Colonic mucosa (tissue), 4 donors: ENCODE results near the gene APOM. TPM values are rescaled to one million over a fixed set of nuclear protein-coding genes. Genes with fewer than 3 reads are reported as not detected.

Source experiments
- DNase-seq: peaks from one replicate; pipeline ENCODE4 v3.0.0-alpha.2; 2020
- H3K27ac ChIP-seq: fragments of 200-600 bp; one replicate; pipeline ENCODE4 v1.8.0; 2021
- H3K27me3 ChIP-seq: fragments of 200-600 bp; one replicate; pipeline ENCODE4 v1.8.0; 2021
- H3K36me3 ChIP-seq: fragments of 200-600 bp; one replicate; pipeline ENCODE4 v1.8.0; 2021
- H3K4me1 ChIP-seq: fragments of 200-600 bp; one replicate; pipeline ENCODE4 v1.8.0; 2021; ENCODE audit warnings: mild to moderate bottlenecking
- H3K4me3 ChIP-seq: fragments of 200-600 bp; one replicate; pipeline ENCODE4 v1.8.0; 2021
- H3K9ac ChIP-seq, 2 donors: one replicate each; pipeline ENCODE4 v1.7.0; 2013; ENCODE audit warnings: control low read depth in 2 of 2, low read depth in 2 of 2, low read length in 2 of 2
- H3K9me3 ChIP-seq: fragments of 200-600 bp; one replicate; pipeline ENCODE4 v1.8.0; 2021
- intact Hi-C: fragments of 100-400 bp; cut with DNase I; formaldehyde crosslinking; loops from one replicate; pipeline ENCODE4 v1.14.1; 2022
- total RNA-seq, 2 donors: library from RNA; stranded (reverse); fragmentation: NEBNext Ultra II Directional in 1 of 2; extraction: Animal tissue kit (Norgen Biotek cat#: 25700) in 1 of 2; gene quantifications; one replicate each; pipeline ENCODE4 v1.2.1, GENCODE V29; 2021
- TF ChIP-seq, protein P1 (sequence below): fragments of 200-600 bp; IDR thresholded peaks from one replicate; pipeline ENCODE4 v1.8.0; 2022; ENCODE audit warnings: antibody characterized with exemption, mild to moderate bottlenecking
- donor health status: healthy.
- donor health status: DM: no; HTN: no; CAD: no.
- donor health status: DM: no; HTN: no; CAD: no.

Gene APOM
- total RNA-seq, 2 donors from 2014 or later: 1.6 to 2.4 TPM

DNA sequence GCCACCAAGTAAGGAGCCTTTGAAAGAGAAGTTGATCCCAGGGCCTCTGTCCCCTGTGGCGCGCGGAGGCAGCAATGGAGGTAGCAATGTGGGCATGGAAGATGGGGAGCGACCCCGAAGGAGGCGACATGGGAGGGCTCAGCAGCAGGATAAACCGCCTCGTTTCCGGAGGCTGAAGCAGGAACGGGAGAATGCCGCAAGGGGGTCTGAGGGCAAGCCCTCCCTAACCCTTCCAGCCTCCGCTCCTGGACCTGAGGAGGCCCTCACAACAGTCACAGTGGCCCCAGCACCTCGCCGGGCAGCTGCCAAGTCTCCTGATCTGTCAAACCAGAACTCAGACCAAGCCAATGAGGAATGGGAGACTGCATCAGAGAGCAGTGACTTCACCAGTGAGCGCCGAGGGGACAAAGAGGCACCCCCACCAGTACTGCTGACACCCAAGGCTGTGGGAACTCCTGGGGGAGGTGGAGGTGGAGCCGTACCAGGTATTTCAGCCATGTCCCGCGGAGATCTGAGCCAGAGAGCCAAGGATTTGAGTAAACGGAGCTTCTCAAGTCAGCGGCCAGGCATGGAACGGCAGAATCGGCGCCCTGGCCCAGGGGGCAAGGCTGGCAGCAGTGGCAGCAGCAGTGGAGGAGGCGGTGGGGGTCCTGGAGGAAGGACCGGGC, 23.3 kb upstream of the APOM start:
- no peaks in the 10 kb centered on the region for H3K9me3 ChIP-seq
- no peak overlapping the region for H3K9ac ChIP-seq
- H3K36me3 ChIP-seq: peaks cover 46% of the 10 kb centered on the region
- TF ChIP-seq, protein P1, sequence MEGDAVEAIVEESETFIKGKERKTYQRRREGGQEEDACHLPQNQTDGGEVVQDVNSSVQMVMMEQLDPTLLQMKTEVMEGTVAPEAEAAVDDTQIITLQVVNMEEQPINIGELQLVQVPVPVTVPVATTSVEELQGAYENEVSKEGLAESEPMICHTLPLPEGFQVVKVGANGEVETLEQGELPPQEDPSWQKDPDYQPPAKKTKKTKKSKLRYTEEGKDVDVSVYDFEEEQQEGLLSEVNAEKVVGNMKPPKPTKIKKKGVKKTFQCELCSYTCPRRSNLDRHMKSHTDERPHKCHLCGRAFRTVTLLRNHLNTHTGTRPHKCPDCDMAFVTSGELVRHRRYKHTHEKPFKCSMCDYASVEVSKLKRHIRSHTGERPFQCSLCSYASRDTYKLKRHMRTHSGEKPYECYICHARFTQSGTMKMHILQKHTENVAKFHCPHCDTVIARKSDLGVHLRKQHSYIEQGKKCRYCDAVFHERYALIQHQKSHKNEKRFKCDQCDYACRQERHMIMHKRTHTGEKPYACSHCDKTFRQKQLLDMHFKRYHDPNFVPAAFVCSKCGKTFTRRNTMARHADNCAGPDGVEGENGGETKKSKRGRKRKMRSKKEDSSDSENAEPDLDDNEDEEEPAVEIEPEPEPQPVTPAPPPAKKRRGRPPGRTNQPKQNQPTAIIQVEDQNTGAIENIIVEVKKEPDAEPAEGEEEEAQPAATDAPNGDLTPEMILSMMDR: no peak
- intact Hi-C loops: no loop called here
- no peaks in the 10 kb centered on the region for H3K4me1 ChIP-seq
- H3K27ac ChIP-seq: no peak overlapping the region
- DNase-seq: no peak
- no peaks in the 10 kb centered on the region for H3K27me3 ChIP-seq
- no peak overlapping the region for H3K4me3 ChIP-seq

DNA sequence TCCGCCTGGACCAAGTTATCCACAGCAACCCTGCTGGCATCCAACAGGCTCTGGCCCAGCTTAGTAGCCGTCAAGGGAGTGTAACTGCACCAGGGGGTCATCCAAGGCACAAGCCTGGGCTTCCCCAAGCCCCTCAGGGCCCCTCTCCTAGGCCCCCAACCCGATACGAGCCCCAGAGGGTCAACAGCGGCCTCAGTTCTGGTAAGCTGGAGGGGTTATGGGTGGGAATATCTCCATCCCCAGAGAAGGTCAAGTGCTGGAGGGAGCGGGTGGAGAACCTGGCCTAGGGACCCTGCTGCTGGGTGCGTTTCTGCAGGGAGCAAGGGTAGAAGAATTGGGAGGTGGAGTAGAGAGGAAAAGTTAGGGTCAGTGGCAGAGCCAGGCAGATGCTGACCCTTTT, 22.2 kb upstream of the APOM start:
- Histone ChIP-seq H3K4me1 (no peaks in the 10 kb centered on the region), H3K36me3 (peaks cover 36% of the 10 kb centered on the region), H3K4me3 (no peak overlapping the region), H3K9ac (no peak overlapping the region), H3K27ac (no peak overlapping the region), H3K27me3 (no peaks in the 10 kb centered on the region), H3K9me3 (no peaks in the 10 kb centered on the region)
- DNase-seq: no peak
- intact Hi-C loops: no loop called here
- TF ChIP-seq, protein P1: no peak

DNA sequence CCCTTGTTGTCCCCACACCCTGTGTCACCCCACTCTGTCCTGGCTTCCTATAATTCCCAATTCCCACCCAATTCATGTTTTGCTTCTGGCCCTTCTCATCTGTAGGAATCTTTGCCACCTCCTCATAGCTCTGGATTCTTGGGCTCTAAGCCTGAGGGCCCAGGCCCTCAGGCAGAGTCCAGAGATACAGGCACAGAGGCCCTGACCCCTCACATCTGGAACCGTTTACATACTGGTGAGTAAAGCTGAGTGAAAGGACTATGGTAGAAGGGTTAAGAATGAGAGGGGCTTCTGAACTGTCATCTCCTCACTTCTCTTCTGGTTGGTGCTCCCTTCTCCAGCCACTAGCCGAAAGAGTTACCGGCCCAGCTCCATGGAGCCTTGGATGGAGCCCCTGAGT, 21.6 kb upstream of the APOM start:
- Histone ChIP-seq H3K27ac (no peak overlapping the region), H3K36me3 (peaks cover 33% of the 10 kb centered on the region), H3K27me3 (no peaks in the 10 kb centered on the region), H3K4me3 (no peak overlapping the region), H3K4me1 (no peaks in the 10 kb centered on the region), H3K9ac (no peak overlapping the region), H3K9me3 (no peaks in the 10 kb centered on the region)
- intact Hi-C loops: no loop called here
- no peak for DNase-seq
- TF ChIP-seq, protein P1: no peak

DNA sequence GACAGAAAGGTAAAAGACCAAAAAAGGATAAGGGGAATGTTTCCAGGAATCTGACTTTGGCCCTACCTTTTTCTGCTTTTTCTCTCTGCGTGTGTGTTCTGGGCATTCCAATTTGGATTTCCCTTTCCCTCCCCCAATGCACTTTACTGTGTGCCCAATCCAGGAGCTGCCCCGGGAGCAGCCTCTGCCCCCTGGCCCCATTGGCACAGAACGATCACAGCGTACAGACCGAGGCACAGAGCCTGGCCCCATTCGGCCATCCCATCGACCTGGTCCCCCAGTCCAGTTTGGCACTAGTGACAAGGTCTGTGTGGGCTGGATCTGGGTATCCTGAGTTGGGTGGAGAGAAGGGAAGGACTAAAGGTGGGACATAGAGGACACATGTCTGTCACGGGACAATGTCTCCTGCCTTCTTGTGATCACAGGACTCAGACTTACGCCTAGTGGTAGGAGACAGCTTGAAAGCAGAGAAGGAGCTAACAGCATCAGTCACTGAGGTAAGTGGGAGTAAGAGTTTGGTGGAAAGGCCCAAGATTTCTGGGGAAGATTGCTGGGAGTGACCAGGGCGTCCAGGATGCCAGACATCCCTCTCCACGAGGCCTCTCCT, 20.6 kb upstream of the APOM start:
- intact Hi-C loops: no loop called here
- Histone ChIP-seq H3K36me3 (peaks cover 33% of the 10 kb centered on the region), H3K4me1 (no peaks in the 10 kb centered on the region), H3K9me3 (no peaks in the 10 kb centered on the region), H3K27ac (no peak overlapping the region), H3K4me3 (no peak overlapping the region), H3K27me3 (no peaks in the 10 kb centered on the region), H3K9ac (no peak overlapping the region)
- TF ChIP-seq, protein P1: no peak
- no peak for DNase-seq

DNA sequence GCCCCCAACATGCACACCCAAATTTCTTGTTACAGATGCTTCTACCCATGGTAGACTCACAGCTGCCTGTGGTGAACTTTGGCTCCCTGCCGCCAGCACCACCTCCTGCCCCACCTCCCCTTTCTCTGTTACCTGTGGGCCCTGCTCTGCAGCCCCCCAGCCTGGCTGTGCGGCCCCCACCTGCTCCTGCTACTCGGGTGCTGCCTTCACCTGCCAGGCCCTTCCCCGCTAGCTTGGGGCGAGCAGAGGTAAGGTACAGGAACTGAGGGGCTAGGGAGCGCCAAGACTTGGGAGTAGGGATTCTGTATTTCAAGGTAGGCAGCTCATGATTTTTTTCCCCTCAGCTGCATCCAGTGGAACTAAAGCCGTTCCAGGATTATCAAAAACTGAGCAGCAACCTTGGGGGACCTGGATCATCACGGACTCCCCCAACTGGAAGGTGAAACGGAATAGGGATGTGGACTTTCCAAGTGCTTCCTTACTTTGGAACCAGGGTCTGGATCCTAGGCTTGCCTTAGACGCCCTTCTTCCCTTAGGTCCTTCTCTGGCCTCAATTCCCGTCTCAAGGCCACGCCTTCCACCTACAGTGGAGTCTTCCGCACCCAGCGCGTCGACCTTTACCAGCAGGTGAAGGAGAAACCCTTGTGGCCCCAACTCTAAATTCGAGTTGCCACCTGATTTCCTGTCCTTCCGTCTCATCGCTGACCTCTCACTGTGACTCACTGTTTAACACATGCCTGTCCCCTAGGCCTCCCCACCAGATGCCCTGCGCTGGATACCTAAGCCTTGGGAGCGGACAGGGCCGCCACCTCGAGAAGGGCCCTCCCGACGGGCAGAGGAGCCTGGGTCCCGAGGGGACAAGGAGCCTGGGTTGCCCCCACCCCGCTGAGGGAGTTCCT, 18.7 kb upstream of the APOM start:
- TF ChIP-seq, protein P1: no peak
- Histone ChIP-seq H3K27ac (no peak overlapping the region), H3K27me3 (no peaks in the 10 kb centered on the region), H3K36me3 (peaks cover 24% of the 10 kb centered on the region), H3K4me1 (no peaks in the 10 kb centered on the region), H3K9me3 (no peaks in the 10 kb centered on the region), H3K9ac (no peak overlapping the region), H3K4me3 (no peak overlapping the region)
- DNase-seq: no peak
- intact Hi-C loops: no loop called here
